C4-2B (cell line): ENCODE data around the gene CELA2A.
"Not testable (repeated sequence)": the region's sequence is repeated elsewhere in the genome, so short reads cannot be mapped to it uniquely, and the experiment has no call there.

Experiments
- H3K27ac ChIP-seq: fragments of 450-650 bp; 2 replicates; pipeline ENCODE4 v1.5.1; 2017
- CTCF ChIP-seq: fragments of 450-650 bp; conservative IDR thresholded peaks from 2 replicates; pipeline ENCODE4 v1.5.1; 2017; ENCODE audit warnings: mild to moderate bottlenecking
- ZFX ChIP-seq: fragments of 450-650 bp; IDR thresholded peaks from 2 replicates; pipeline ENCODE4 v1.6.1; 2017

Gene CELA2A

GRCh38 chr1:15469361-15469760 is 12.8 kb downstream of the CELA2A start:
- TF ChIP-seq CTCF (no peak), ZFX (no peak)
- no peak overlapping the region for H3K27ac ChIP-seq

DNA sequence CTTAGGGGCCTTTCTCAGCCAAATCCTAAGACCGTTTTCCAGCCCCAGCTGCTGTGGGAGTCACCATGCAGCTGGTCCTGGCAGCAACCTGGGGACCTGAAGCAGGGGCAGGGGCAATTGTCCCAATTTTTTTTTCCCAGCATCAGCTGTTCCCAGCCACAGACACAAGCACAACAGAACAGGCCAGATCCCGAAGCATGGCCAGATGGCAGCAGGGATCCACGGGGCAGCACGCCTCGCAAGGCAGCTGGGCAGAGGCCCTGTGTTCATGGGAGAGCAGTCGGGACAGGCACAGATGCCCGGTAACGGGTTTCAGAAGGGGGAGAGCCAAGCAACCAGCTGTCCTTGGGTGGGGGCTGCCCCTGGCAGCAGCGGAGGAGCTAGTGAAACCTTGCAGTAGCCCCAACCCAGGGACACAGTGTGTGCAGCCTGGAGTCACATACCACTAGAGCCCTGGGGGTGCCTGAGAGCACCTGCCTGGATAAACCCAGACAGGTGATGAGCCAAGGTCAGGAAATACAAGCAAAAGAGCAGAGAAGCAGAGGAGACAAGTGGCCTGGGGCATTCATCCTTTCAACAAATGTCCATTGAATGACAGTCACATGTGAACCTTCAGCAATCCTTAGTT is 13.4 kb downstream of the CELA2A start:
- H3K27ac ChIP-seq: not testable (repeated sequence)

- not testable (repeated sequence) for H3K27ac ChIP-seq
These were observed 14.5 kb downstream of the CELA2A start for GRCh38 chr1:15471067-15471466.

- not testable (repeated sequence) for H3K27ac ChIP-seq
These were observed 15.2 kb downstream of the CELA2A start for GRCh38 chr1:15471723-15472122.

- H3K27ac ChIP-seq: no peak overlapping the region
- TF ChIP-seq ZFX (no peak), CTCF (no peak)
These were observed 16.1 kb downstream of the CELA2A start for GRCh38 chr1:15472587-15472986.

GRCh38 chr1:15475752-15476314 is 19.3 kb downstream of the CELA2A start, which contains the start of gene CELA2B:
Gene CELA2B, plus strand, starts transcription at chr1:15476104. Its CDS starts 22 bp downstream, at chr1:15476126.
- H3K27ac ChIP-seq: no peak within 1 kb of the TSS
- TF ChIP-seq ZFX: no peak
- TF ChIP-seq CTCF: no peak

DNA sequence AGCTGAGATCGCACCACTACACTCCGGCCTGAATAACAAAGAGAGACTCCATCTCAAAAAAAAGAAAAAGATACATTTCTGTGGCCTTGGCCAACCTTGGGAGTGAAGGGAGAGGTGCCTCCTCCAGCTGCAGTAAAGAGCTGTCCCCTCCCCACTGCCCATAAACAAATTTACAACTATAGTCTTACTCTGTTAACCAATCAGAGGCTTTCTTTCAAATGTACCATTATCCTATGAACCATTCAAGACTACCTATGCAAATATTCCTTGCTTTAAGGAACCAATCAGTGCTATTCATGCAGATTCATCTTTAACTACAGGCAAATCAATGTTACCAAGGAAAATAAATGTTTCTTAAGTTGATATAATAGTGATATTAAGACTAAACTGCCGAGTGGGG is 20.4 kb downstream of the CELA2A start:
- no peak overlapping the region for H3K27ac ChIP-seq
- TF ChIP-seq CTCF (no peak), ZFX (no peak)

DNA sequence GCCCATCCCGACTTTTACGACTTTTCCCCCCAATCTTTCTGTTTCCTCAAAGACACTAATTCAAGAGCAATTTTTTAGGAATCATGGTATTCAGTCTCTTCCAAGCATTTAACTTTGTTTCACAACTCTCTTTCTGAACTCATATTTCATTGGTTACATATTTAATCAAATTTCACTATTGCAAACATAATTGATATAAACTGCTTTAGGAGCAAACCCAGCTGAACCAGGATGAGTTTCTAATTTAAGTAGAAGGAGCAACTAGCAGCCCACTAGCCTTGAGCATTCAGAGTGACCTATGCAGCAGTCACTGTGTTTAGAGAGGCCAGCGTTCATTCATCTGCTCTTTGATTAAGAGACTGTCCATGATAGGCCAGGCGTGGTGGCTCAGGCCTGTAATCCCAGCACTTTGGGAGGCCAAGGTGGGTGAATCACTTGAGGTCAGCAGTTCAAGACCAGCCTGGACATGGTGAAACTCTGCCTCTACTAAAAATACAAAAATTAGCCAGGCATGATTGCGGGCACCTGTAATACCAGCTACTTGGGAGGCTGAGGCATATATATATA is 21.2 kb downstream of the CELA2A start:
- TF ChIP-seq ZFX: no peak
- no peak for TF ChIP-seq CTCF
- no peak overlapping the region for H3K27ac ChIP-seq

- H3K27ac ChIP-seq: no peak overlapping the region
- TF ChIP-seq ZFX (no peak), CTCF (no peak)
These were observed 23.3 kb downstream of the CELA2A start for GRCh38 chr1:15479654-15480347.

DNA sequence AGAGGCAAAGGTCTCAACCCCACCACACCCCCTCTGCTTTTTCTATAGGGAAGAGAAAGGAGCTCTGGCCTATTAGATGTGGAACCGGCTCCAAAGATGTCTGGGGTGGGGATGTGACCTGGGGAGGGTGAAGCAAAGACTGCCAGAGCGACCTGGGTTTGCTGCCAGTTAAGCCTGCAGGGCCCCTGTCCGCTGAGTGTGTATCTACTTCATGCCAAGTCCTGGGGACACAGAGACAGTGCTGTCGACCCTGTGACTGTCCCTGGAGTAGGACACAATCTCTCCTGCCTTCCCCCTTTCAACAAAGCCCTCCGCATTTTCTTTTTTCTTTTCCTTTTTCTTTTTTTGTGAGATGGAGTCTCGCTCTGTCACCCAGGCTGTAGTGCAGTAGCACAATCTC is 25.9 kb downstream of the CELA2A start:
- H3K27ac ChIP-seq: not testable (repeated sequence)

DNA sequence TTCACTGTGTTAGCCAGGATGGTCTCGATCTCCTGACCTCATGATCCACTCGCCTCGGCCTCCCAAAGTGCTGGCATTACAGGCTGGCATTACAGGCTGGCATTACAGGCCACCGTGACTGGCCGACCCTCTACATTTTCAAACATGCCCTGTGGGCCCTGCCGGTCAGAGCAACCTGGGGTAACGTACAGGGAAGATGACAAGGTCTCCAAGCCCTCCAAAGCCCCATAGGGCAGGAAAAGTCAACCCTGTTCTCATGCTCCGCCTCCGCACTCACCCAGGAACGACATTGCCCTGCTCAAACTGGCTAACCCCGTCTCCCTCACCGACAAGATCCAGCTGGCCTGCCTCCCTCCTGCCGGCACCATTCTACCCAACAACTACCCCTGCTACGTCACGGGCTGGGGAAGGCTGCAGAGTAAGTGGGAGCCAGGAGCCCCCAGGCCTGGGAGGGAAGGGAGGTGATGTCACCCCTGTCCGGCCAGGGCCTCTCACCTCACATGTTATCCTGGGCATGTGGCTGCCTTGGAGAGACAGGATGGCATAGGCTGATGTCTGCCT is 26.5 kb downstream of the CELA2A start:
- not testable (repeated sequence) for H3K27ac ChIP-seq
